Measurements from ENCODE around the gene APEH.

Gene APEH

DNA sequence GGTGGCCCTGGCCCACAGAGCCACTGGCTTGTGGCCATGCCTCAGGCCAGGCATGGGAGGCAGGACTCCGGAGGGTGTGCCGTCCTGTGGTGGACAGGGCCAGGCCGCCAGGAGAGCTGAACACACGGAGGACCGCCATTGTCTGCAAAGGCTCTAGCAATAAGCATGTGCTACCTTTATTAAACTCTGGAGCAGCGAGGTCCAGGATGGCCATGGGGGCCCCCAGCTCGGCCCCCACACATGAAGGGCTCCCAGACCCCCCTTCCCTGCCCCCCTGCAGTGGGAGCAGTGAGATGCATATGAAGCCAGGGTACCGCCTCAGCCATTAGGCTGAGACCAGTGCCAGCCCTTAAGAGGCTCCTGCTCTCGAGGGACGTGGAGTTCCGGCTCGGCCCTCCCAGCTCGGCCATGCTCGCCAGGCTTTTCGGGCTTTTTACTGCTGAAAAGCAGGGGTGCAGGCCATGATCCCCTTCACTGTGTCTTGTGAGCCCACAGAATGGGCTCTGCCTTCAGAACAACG lies 42.6 kb downstream of the APEH start:
- DNase-seq (ENCODE audit: low spot score), result peak; percentile 72
- Histone ChIP-seq H3K27ac (no peak overlapping the region), H3K4me3 (no peak overlapping the region)
- TF ChIP-seq, protein P1, sequence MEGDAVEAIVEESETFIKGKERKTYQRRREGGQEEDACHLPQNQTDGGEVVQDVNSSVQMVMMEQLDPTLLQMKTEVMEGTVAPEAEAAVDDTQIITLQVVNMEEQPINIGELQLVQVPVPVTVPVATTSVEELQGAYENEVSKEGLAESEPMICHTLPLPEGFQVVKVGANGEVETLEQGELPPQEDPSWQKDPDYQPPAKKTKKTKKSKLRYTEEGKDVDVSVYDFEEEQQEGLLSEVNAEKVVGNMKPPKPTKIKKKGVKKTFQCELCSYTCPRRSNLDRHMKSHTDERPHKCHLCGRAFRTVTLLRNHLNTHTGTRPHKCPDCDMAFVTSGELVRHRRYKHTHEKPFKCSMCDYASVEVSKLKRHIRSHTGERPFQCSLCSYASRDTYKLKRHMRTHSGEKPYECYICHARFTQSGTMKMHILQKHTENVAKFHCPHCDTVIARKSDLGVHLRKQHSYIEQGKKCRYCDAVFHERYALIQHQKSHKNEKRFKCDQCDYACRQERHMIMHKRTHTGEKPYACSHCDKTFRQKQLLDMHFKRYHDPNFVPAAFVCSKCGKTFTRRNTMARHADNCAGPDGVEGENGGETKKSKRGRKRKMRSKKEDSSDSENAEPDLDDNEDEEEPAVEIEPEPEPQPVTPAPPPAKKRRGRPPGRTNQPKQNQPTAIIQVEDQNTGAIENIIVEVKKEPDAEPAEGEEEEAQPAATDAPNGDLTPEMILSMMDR (IDR thresholded peaks at IDR 0.05), result no peak

DNA sequence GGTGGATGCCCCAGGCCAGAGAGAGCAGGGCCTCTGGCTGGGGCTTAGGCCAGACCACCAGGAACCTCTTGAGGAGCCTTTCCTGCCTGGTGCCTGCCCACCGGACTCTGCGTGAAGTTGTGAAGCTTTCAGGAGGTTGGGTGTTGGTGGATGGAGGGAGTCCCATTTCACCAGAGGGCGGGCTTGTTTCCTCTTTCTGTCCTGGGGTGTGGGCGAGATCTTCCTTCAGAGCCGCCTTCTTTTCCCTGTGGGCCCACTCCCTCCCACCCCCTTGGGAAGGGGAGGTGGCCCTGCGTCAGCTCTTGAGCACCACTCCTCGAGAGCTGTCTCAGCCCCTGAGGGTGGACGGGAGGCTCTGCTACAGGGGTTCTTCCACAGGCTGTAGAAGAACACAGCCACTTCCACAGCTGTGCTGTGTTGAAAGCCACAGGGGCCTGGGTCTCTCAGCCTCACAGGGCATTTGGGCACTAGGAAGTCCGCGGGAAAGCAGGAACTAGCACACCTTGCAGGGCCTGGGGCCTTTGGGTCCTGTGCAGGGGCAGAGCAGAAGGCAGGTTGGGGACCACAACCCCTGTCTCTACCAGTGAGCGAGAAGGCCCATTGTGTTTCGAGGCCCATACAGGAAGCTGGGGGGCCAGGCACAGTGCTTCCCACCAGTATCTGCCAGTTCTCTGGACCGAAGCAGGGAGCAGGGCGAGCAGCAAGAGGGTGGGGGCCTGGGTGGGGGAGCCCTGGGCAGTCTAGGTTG lies 43.2 kb downstream of the APEH start:
- DNase-seq (ENCODE audit: low spot score), result peak; percentile 72
- TF ChIP-seq, protein P1 (IDR thresholded peaks at IDR 0.05), result no peak
- Histone ChIP-seq H3K4me3 (no peak overlapping the region), H3K27ac (no peak overlapping the region)

DNA sequence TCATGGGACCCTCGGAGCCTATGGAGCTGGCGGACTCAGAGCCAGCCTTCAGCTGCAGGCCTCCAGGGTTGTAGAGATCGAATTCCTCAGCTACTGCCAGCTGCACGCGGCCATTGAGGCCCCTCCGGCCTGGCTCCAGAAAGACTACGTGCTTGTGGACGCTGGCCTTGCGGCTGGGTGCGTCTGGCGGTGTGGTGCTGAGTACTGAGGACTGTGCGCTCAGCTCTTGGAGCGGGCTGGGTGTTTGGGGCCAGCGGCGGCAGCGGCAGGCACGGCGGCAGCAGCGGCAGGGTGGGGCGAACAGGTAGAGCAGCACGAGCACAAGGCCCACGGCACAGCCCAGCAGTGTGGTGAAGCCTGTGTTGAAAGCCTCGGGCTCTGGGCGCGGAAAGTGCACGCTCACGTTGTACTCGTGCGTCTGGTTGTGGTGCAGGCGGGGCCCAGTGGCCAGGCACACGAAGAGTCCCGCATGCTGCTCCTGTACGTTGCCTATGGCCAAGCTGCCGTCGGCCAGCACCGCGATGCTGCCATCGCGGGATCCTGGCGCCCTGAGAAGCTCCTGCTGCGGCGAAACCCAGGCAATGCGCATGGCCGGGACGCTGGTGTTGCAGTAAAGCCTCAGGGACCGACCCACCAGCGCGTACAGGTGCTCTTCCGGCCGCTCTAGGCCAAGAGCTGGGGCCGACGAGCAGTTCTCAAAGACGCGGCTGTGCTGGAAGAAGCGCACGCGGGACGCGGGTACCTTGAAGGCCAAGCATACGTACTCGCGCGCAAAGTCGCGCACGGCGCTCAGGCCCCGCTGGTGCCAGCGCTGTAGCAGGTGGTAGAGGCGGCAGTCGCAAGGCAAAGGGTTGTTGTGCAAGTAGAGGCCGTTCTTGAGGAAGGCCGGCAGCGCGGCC lies 44.1 kb downstream of the APEH start:
- TF ChIP-seq, protein P1 (IDR thresholded peaks at IDR 0.05), result no peak
- DNase-seq (ENCODE audit: low spot score), result no peak
- Histone ChIP-seq H3K4me3 (peak overlapping the region; percentile 75), H3K27ac (no peak overlapping the region)

DNA sequence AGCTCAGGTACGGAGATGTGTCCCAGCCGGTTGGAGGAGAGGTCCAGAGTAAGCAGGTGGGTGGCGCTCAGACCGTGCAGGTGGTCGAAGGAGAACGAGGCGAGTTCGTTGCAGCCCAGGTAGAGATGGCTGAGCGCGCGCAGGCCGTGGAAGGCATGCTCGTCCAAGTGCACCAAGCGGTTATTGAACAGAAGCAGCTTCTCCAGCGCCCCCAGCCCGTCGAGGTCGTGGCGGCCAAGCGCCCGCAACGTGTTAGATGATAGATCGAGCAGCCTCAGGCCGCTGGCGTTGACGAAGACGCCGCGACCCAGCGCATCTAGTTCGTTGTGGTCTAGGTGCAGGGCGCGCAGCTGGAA lies 44.7 kb downstream of the APEH start:
- peak; percentile 78 for DNase-seq (ENCODE audit: low spot score)
- TF ChIP-seq, protein P1 (IDR thresholded peaks at IDR 0.05), result no peak
- H3K27ac ChIP-seq, result no peak overlapping the region

DNA sequence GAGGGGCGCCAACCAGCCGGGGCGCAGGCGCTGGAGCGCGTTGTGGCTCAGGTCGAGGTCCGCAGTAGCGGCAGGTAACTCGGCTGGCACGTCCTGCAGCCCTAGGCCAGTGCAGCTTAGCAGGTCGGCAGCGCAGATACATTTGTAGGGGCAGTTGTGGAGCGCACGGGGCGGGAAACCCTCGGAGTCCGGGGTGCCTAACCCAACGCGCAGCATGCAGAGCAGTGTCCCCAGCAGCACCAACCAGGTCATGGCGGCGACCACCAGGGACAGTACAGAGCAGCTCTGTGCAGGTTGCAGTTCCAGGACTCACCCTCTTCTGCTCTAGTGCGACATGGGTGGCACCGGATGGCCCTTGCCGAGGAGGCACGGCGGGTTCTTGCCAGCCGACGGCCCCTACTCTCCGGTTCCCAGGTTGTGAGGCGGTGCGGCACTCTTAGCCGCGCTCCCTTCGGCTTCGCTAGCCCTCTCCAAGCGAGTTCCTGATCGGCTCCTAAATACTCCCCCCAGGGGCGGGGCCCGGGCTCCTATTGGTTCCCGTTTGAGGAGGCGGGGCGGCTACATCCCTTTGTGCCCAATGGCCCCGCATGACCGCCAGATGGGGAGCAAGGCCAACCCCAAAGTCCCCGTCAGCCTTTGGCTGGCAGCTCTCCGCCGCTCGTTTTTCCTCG lies 45.2 kb downstream of the APEH start, which contains the start of gene AMIGO3:
Gene AMIGO3, minus strand, starts transcription at position 471 of the 671 bp plus-strand sequence. Its CDS starts 219 bp downstream, at position 252.
- DNase-seq (ENCODE audit: low spot score), result peak; percentile 96
- Histone ChIP-seq H3K27ac (peak within 1 kb of the TSS; percentile 38 to 80), H3K4me3 (peak within 1 kb of the TSS; percentile 75)
- TF ChIP-seq, protein P1 (IDR thresholded peaks at IDR 0.05), result peak; percentile 66

More for the DNA sequence above, 44.7 kb downstream of the APEH start:
- peak overlapping the region; percentile 75 for H3K4me3 ChIP-seq

DNA sequence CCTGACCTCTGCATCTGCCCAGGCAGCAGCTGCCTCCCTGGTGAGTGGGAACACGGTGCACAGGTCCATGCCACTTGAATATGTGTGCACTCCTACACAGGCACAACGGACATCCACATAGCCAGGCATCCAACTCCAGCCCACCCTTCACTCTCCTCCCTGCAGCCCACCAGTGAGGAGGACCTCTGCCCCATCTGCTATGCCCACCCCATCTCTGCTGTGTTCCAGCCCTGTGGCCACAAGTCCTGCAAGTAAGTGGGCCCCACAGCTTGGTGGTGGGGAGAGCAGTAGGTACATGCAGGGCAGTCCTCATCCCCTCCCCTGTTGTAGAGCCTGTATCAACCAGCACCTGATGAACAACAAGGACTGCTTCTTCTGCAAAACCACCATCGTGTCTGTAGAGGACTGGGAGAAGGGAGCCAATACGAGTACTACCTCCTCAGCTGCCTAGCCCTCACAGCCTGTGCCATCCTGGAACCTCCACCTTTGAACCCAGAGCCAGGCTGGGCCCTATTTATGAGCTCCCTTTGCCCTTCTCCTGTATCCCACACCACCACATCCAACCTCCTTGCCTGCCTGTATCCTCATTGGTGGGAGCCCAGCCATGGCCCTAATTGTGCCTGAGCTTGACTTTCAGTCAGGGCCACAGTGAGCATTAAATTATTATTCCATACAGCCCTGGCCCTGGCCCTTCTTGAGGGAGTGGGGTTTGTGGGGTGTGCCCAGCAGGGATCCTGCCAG lies 46.9 kb downstream of the APEH start:
- TF ChIP-seq, protein P1 (IDR thresholded peaks at IDR 0.05), result no peak
- H3K4me3 ChIP-seq, result no peak overlapping the region
- H3K27ac ChIP-seq, result no peak overlapping the region
- peak; percentile 71 for DNase-seq (ENCODE audit: low spot score)

Data from coronary artery (tissue), 2 donors.